BJ (cell line): ENCODE results near the gene DDIT3. TPM values are rescaled to one million over a fixed set of nuclear protein-coding genes. Genes with fewer than 3 reads are reported as not detected.
"Not testable (repeated sequence)": the region's sequence is repeated elsewhere in the genome, so short reads cannot be mapped to it uniquely, and the experiment has no call there.

Experiments
- CTCF ChIA-PET: fragments of 350-600 bp; formaldehyde crosslinking; extraction: SDS; loops from one replicate; lab custom pipeline; 2021; ENCODE audit warnings: antibody characterized with exemption, inconsistent platforms; lab: Yijun Ruan, JAX
- POLR2A ChIA-PET: fragments of 300-600 bp; sonication (Branson Sonifier 250); formaldehyde crosslinking; extraction: SDS; loops from one replicate; lab custom pipeline; 2021; ENCODE audit warnings: antibody characterized with exemption; lab: Charles Lee
- DNase-seq: peaks from one replicate; pipeline ENCODE4 v3.0.0-alpha.2; 2011; ENCODE audit warnings: low read depth
- H3K27me3 ChIP-seq: 2 replicates; pipeline ENCODE4 v1.6.0; 2011; ENCODE audit warnings: low read length; ENCODE audit not compliant: control insufficient read depth, insufficient read depth
- H3K36me3 ChIP-seq: 2 replicates; pipeline ENCODE4 v1.5.1; 2011; ENCODE audit warnings: low read length; ENCODE audit not compliant: control insufficient read depth, insufficient read depth
- H3K4me3 ChIP-seq: 2 replicates; pipeline ENCODE4 v1.5.1; 2011; ENCODE audit warnings: low read depth, mild to moderate bottlenecking, control low read depth, low read length
- CTCF ChIP-seq: IDR thresholded peaks from 2 replicates; pipeline ENCODE4 v1.5.1; 2011; ENCODE audit warnings: low read depth, mild to moderate bottlenecking, control low read depth, inconsistent platforms, low read length, moderate library complexity; ENCODE audit not compliant: insufficient read depth
- polyA plus RNA-seq: library from polyadenylated mRNA; depleted of rRNA; stranded (reverse); fragments of >200 nt; gene quantifications from 2 replicates; pipeline ENCODE4 v1.2.3, GENCODE V29; 2011

The DDIT3 gene
- polyA plus RNA-seq, 1 experiment, result 65.4 TPM

- DNase-seq, result no peak
- Histone ChIP-seq H3K27me3 (no peaks in the 10 kb centered on the region), H3K36me3 (peaks cover 52% of the 10 kb centered on the region), H3K4me3 (no peak overlapping the region)
- POLR2A ChIA-PET, result no interaction called here
- TF ChIP-seq CTCF, result no peak
- CTCF ChIA-PET, result no interaction called here
These were observed 7.0 kb downstream of the DDIT3 start for GRCh38 chr12:57513266-57513665.

GRCh38 chr12:57512665-57513064, 7.6 kb downstream of the DDIT3 start:
- no peak overlapping the region for H3K4me3 ChIP-seq
- ChIA-PET CTCF (interaction anchor here (0.7 to 0.9 kb wide), 2 partner anchors 24 to 53 kb away, joined by 3 read pairs; no protein-coding TSS in a partner anchor), POLR2A (interaction anchor here (0.6 kb wide), 1 partner anchor 19 kb away, joined by 4 read pairs; no protein-coding TSS in a partner anchor)
- no peak for DNase-seq
- no peaks in the 10 kb centered on the region for H3K27me3 ChIP-seq
- H3K36me3 ChIP-seq, result peaks cover 48% of the 10 kb centered on the region
- no peak for TF ChIP-seq CTCF

- no peak for DNase-seq
- TF ChIP-seq CTCF, result no peak
- ChIA-PET CTCF (interaction anchor here (0.7 to 0.9 kb wide), 2 partner anchors 23 to 52 kb away, joined by 3 read pairs; no protein-coding TSS in a partner anchor), POLR2A (no interaction called here)
- Histone ChIP-seq H3K36me3 (peaks cover 42% of the 10 kb centered on the region), H3K4me3 (no peak overlapping the region), H3K27me3 (no peaks in the 10 kb centered on the region)
These were observed 8.6 kb downstream of the DDIT3 start for GRCh38 chr12:57511588-57512325.

GRCh38 chr12:57511161-57511560, 9.2 kb downstream of the DDIT3 start:
- CTCF ChIA-PET, result no interaction called here
- Histone ChIP-seq H3K36me3 (peaks cover 42% of the 10 kb centered on the region), H3K4me3 (no peak overlapping the region), H3K27me3 (no peaks in the 10 kb centered on the region)
- TF ChIP-seq CTCF, result no peak
- POLR2A ChIA-PET, result no interaction called here
- DNase-seq, result no peak

GRCh38 chr12:57507796-57508195, 12.5 kb downstream of the DDIT3 start:
- H3K36me3 ChIP-seq, result peaks cover 39% of the 10 kb centered on the region
- H3K27me3 ChIP-seq, CTCF ChIA-PET, H3K4me3 ChIP-seq, POLR2A ChIA-PET, DNase-seq: not testable (repeated sequence)

- H3K4me3 ChIP-seq, H3K27me3 ChIP-seq, DNase-seq: not testable (repeated sequence)
- H3K36me3 ChIP-seq, result peaks cover 32% of the 10 kb centered on the region
- CTCF ChIA-PET, result interaction anchor here (1.0 kb wide), 1 partner anchor 54 kb away, joined by 3 read pairs; no protein-coding TSS in a partner anchor
- POLR2A ChIA-PET, result interaction anchor here (0.7 kb wide), 1 partner anchor 277 kb away, joined by 4 read pairs; no protein-coding TSS in a partner anchor
These were observed 13.8 kb downstream of the DDIT3 start for GRCh38 chr12:57506541-57506940.

- H3K36me3 ChIP-seq, result peaks cover 43% of the 10 kb centered on the region
- H3K4me3 ChIP-seq, DNase-seq, POLR2A ChIA-PET, H3K27me3 ChIP-seq: not testable (repeated sequence)
- CTCF ChIA-PET, result interaction anchor here (1.6 kb wide), 1 partner anchor 119 kb away, joined by 3 read pairs; no protein-coding TSS in a partner anchor
These were observed 17.9 kb downstream of the DDIT3 start for GRCh38 chr12:57502311-57502969.
